Adipocyte (in vitro differentiated cells): Measurements from ENCODE around the gene HAND2.

Experiments used
- DNase-seq: peaks from one replicate; pipeline ENCODE4 v3.0.0-alpha.2; 2015; ENCODE audit warnings: low read depth
- H3K27me3 ChIP-seq: replicated peaks from 2 replicates; pipeline ENCODE4 v1.7.0; 2013; ENCODE audit warnings: mild to moderate bottlenecking, low read length, moderate library complexity; ENCODE audit not compliant: control insufficient read depth, insufficient read depth
- H3K36me3 ChIP-seq: 2 replicates; pipeline ENCODE4 v1.7.0; 2013; ENCODE audit warnings: low read length, mild to moderate bottlenecking, moderate library complexity; ENCODE audit not compliant: control insufficient read depth, insufficient read depth, severe bottlenecking
- H3K4me1 ChIP-seq: 2 replicates; pipeline ENCODE4 v1.7.0; 2013; ENCODE audit warnings: mild to moderate bottlenecking, low read length, moderate library complexity; ENCODE audit not compliant: control insufficient read depth, insufficient read depth
- H3K4me3 ChIP-seq: 2 replicates; pipeline ENCODE4 v1.7.0; 2013; ENCODE audit warnings: mild to moderate bottlenecking, low read length, moderate library complexity
- H3K9ac ChIP-seq: 2 replicates; pipeline ENCODE4 v1.7.0; 2013; ENCODE audit warnings: mild to moderate bottlenecking, low read length, moderate library complexity
- H3K9me3 ChIP-seq: 2 replicates; pipeline ENCODE4 v1.7.0; 2013; ENCODE audit warnings: mild to moderate bottlenecking, low read length, moderate library complexity; ENCODE audit not compliant: control insufficient read depth

Gene HAND2

DNA sequence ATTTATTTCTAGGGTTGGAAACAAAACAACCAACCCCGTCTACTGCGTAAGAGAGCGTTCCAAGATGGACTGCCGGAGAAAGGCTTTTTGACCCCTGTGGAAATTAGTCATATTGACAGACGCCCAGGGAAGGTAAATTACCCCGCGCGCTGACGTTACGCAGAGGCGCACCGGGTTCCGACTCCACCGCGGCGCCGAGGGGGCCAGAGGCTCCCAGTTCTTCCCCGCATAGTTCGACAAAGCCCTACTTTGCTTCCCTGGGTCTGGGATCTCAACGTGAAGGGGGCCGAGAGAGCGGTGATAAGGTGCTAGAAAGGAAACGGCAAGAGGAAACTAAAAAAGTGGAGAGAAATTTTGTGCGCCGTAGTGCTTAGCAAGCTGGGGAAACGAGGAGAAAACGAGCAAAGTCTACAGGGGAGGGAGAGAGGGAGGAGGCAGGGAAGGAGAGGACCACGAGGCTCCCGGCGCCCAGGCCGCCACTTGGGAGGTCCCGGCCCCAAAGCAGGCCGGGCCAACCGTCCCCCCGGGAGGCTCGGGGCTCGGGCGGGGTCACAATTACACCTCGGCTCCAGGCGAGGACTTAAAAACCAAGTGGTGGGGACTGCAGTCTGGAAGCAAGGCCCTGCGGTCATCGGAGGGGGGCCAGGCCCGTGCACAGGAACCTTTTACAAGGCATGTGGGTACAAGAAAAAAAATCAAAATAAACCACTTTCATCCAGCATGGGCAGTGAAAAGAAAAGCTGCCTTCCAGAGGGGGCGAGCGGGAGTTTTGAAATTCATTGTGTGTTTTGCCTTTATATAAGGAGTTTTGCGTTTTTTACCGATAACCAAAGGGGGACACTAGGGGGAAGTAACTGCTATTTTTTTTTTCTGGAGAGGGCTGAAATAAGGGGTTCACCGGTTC lies 13.2 kb downstream of the HAND2 start:
- H3K27me3 ChIP-seq: no peaks in the 10 kb centered on the region
- H3K9me3 ChIP-seq: no peaks in the 10 kb centered on the region
- H3K4me1 ChIP-seq: peaks cover 17% of the 10 kb centered on the region
- no peak for DNase-seq
- no peak overlapping the region for H3K9ac ChIP-seq
- H3K4me3 ChIP-seq: peak overlapping the region; percentile 15
- no peaks in the 10 kb centered on the region for H3K36me3 ChIP-seq

DNA sequence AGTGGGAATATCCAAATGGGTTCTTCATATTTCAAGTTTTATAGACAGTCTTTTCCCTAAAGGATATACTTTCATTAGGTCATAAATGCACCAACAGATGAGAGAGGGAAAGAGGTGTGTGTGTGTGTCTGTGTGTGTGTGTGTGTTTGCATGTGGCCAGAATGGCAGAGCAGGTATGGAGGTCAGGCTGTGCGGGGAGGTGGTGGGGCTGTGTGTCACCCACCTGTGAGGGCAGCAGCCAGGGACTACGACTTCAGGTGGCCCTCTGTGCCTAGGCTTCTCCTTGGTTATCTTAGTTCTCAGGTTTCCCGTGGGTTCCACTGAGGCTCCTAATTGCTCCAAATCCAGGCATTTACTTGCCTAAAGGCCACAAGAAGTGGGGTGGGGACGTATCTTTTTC lies 14.6 kb downstream of the HAND2 start:
- Histone ChIP-seq H3K4me3 (no peak overlapping the region), H3K4me1 (peaks cover 8% of the 10 kb centered on the region)

DNA sequence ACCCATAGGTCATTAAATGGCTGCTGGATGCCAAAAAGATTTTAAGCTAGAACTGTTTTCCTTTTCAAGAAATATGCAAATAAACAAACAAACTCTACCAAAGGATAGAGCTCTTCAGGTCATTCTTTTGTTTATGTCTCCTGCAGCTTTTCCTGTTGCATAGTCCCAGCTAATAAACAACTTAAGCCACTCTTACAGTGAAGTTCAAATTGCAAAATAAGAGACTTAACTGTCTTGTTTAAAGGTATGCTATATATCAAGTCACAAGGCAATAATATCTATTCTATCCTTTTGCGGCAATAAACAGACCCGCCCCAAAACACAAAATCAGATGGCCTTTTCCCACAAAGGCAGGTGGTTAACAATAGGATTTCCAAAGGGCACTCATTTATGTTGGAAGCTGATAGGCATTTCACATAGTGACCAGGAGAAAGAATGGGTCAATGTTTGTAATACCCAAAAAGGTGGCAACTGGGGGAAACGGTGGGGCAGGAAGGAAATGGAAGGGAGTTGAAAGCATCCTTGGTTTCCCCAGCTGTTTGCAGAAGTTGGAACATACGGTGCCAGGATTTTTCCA lies 15.3 kb downstream of the HAND2 start:
- Histone ChIP-seq H3K27me3 (no peaks in the 10 kb centered on the region), H3K9me3 (no peaks in the 10 kb centered on the region), H3K36me3 (no peaks in the 10 kb centered on the region), H3K9ac (no peak overlapping the region), H3K4me3 (no peak overlapping the region), H3K4me1 (peaks cover 12% of the 10 kb centered on the region)
- no peak for DNase-seq

More for the DNA sequence above, 14.6 kb downstream of the HAND2 start:
- no peaks in the 10 kb centered on the region for H3K27me3 ChIP-seq
- H3K9ac ChIP-seq: no peak overlapping the region
- H3K9me3 ChIP-seq: no peaks in the 10 kb centered on the region
- no peaks in the 10 kb centered on the region for H3K36me3 ChIP-seq
- DNase-seq: no peak

DNA sequence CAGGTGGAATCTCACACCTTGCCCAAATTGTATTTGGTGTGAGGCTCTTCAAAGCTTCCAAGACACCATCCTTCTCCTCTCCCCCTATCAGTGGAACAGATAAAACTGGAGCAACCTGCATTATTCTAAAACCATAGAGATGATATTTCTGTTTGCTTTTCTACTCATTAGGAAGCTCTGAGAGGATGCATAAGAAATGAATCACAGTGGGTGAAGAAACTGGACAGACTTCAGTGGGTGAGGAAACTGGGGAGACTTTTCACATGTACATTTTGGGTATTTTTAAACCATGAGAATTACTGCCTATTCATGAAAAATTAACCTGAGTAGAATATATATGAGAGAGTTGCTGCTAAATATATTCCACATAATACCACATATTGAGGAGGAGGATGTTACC lies 16.4 kb downstream of the HAND2 start:
- H3K4me3 ChIP-seq: no peak overlapping the region
- H3K9me3 ChIP-seq: no peaks in the 10 kb centered on the region
- H3K27me3 ChIP-seq: no peaks in the 10 kb centered on the region
- H3K9ac ChIP-seq: no peak overlapping the region
- H3K4me1 ChIP-seq: peaks cover 17% of the 10 kb centered on the region
- no peaks in the 10 kb centered on the region for H3K36me3 ChIP-seq
- peak; percentile 54 for DNase-seq

DNA sequence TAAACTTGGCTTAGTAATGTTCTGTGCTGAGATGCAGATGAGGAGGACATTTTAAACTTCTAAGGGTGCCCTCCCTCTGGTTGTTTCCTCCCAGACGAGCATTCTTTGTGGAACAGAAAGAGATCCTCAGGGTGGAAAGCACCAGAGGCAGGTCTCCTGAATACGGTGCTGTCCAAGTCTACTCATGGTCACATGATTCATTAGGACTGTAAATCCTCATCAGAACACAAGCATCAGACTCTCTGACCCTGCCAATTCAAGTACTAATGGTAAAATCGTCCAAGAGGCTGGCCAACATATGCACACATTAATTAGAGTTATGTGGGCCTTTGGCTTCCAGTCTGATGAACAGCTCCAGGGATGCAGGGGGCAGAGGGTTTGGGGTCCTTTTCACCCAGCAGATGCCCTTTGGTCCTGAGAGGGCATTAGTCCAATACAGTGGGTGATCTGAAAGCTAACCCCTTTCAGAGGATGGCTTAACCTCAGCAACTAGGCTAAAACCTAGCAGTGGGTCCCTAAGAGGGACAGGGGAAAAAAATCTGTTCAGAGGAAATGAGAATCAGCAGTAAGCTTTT lies 18.2 kb downstream of the HAND2 start:
- no peak overlapping the region for H3K4me3 ChIP-seq
- no peak for DNase-seq
- H3K27me3 ChIP-seq: no peaks in the 10 kb centered on the region
- H3K4me1 ChIP-seq: peaks cover 13% of the 10 kb centered on the region
- no peaks in the 10 kb centered on the region for H3K9me3 ChIP-seq
- H3K9ac ChIP-seq: no peak overlapping the region
- no peaks in the 10 kb centered on the region for H3K36me3 ChIP-seq

DNA sequence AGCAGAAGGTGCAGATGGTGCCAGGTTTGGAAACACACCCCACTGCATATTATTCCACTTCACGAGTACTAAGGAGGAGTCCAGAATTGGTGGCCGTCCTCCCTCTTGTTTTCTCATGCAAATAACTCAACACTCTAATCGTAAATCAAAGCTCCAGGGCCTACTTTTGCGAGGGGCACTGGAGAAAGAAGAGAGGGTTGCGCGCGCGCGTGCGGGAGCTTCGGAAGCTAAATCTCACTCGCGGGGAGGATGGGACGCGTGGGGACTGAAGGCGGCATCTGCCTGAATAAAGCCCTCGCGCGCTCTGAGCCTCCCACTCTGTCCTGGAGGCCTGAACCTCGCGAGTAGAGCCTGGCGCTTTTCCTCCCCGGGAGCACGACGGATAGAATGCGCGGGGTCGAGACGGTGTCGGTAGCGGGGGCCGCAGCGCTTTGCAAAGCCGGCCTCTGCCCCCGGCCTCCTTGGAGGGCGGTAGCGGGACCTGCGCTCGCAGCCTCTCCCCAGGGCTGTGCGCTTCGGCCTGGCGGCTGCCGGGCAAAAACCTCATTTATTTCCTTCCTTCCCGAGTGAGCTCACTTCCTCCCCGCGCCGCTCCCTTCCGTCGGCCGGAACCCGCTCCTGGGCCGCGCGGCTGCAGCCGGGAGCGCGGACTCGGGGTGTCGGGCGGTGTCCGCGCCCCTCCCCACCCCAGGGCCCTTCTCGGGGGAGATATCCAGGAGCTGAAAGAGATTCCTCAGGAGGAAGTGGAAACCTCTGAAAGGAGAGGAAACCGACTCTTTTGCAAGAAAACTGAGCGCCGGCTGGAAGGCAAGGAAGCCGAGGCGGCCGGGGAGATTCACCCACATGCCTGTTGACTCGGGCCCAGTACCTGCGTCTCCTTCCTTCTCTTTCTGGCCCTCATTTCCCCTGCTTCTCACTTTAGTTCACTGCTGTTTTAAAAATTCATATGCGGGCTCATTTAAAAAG lies 20.7 kb downstream of the HAND2 start:
- peak; percentile 76 for DNase-seq
- H3K4me1 ChIP-seq: peaks cover 16% of the 10 kb centered on the region
- peak overlapping the region; percentile 92 for H3K9ac ChIP-seq
- no peaks in the 10 kb centered on the region for H3K27me3 ChIP-seq
- H3K36me3 ChIP-seq: no peaks in the 10 kb centered on the region
- H3K4me3 ChIP-seq: peak overlapping the region; percentile 88
- H3K9me3 ChIP-seq: no peaks in the 10 kb centered on the region

DNA sequence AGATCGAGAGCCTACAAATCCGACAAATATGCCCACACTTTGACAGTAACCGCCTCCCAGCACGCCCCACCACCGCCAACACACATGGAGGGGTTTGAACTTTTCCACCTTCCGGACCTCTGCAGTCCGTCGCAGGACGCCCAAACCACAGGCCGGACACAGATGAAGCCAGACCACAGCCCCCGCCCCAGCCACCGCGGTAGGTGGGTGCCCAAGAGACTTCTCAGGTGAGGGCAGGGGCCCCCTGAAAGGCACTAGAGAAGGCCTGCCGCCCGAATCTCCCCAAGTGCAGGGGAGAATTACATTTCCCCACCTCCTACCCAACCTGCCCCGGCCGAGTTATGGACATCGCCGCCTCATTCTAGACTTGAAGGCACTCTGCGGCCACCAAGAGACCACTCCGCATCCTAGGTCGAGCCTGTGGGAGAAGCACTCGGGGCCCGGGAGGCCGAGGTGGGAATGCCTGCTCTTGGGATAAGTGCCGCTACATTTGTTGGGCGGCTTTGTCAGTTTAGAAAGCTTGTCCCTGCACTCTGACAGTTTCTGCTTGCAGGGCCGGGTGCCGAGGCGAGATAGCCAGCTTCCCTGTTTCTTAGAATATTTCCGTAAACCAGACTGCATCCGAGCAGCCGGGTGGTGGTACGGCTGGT lies 21.5 kb downstream of the HAND2 start:
- no peaks in the 10 kb centered on the region for H3K9me3 ChIP-seq
- H3K4me1 ChIP-seq: peaks cover 20% of the 10 kb centered on the region
- no peaks in the 10 kb centered on the region for H3K36me3 ChIP-seq
- DNase-seq: no peak
- H3K9ac ChIP-seq: peak overlapping the region; percentile 92
- H3K4me3 ChIP-seq: peak overlapping the region; percentile 88
- H3K27me3 ChIP-seq: no peaks in the 10 kb centered on the region

DNA sequence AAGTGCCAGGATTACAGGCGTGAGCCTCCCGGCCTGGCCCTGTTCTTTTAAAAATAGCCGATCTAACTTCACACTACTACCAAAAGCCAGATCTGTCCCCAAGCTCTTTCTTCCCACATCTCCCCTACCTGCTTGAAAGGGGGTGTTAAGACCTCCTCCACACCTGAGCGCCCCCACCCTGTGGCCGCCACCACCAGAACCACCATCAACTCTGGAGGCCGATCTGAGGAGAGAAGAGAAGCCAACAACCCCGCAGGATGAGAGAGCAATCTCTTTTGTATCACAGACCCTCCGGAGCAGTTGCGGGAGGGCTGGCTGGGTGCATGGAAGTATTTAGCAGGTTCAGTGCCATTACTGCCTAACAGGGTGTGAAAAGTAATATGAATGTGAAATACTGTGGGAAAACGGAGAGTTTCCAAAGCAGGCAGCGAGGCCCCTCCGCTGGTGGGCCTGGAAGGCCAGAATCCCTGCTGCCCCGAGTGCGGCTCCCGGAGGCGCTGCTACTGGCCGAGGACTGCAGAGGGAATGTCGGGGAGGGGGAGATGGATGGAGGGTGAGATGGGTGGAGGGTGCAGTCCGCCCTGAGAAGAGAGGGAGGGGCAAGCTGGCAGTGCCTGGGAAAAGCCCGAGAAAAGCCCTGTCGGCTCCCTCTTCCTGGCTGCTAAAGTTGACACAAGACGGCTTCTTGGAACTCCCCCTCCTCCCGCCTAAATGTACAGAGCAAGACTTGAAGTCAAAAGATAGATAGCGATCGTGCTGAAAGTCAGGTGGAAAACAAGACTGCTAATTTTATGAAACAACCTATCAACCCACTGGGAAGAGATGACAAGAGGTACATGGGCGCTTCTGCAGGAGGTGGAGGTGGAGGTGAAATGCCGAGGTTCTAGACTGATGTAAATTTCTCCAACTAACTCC lies 22.3 kb downstream of the HAND2 start:
- DNase-seq: no peak
- Histone ChIP-seq H3K27me3 (no peaks in the 10 kb centered on the region), H3K4me1 (peaks cover 20% of the 10 kb centered on the region), H3K9ac (no peak overlapping the region), H3K4me3 (no peak overlapping the region), H3K9me3 (no peaks in the 10 kb centered on the region), H3K36me3 (no peaks in the 10 kb centered on the region)

DNA sequence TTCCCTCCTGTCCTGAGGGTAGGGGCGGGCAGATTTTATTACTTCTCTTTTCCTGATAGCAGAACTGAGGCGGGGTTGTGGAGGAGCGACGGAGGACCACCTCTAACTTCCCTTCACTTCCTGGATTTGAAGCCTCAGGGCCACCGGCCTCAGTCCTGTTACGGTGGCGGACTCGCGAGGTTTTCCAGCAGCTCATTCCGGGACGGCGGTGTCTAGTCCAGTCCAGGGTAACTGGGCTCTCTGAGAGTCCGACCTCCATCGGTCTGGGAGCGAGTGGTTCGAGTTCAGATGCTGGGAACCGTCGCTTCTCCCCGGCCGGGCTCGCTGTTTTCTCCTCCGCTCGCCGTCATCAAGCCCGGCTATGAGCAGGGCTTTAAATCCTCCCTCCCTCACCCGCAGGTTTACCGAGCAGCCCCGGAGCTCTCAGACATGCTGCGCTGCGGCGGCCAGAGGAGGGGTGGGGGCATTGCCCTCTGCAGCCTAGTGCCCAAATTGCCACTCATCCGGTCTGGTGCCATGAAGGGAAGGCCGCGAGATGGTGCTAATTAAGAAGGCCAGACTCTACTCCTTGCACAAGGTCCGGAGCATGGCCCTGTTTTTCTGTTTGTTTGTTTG lies 23.3 kb downstream of the HAND2 start:
- Histone ChIP-seq H3K9me3 (no peaks in the 10 kb centered on the region), H3K27me3 (no peaks in the 10 kb centered on the region), H3K4me3 (no peak overlapping the region), H3K4me1 (peaks cover 20% of the 10 kb centered on the region), H3K36me3 (no peaks in the 10 kb centered on the region), H3K9ac (peak overlapping the region; percentile 1)
- DNase-seq: no peak
